GM12878 (cell line): ENCODE measurements around the gene TOR1A.

Experiments used
- CHD2 ChIP-seq: IDR thresholded peaks from 2 replicates; pipeline ENCODE4 v1.6.1; 2011; ENCODE audit warnings: low read depth, low read length, improper control_type of control experiment, borderline replicate concordance
- E2F4 ChIP-seq: IDR thresholded peaks from 2 replicates; pipeline ENCODE4 v1.6.1; 2012; ENCODE audit warnings: low read depth, low read length, improper control_type of control experiment
- EP300 ChIP-seq, 2 experiments: fragments of 150-350 bp in 1 of 2; IDR thresholded peaks; 2 replicates each; pipeline ENCODE4 v1.6.1; 2011 to 2012; ENCODE audit warnings: low read depth in 2 of 2, low read length in 2 of 2, borderline replicate concordance in 1 of 2, improper control_type of control experiment in 1 of 2, inconsistent platforms in 1 of 2; ENCODE audit not compliant: control insufficient read depth in 1 of 2
- FOXM1 ChIP-seq: IDR thresholded peaks from 2 replicates; pipeline ENCODE4 v1.6.1; 2012; ENCODE audit warnings: low read depth, mild to moderate bottlenecking, inconsistent platforms, low read length, moderate library complexity
- HDAC6 ChIP-seq: fragments of 200-600 bp; sonication (generic); IDR thresholded peaks from one replicate; pipeline ENCODE4 v1.8.0; 2017; ENCODE audit warnings: antibody characterized with exemption; ENCODE audit not compliant: unreplicated experiment
- NR2F1 ChIP-seq: fragments of 450-650 bp; conservative IDR thresholded peaks from 2 replicates; pipeline ENCODE4 v1.6.1; 2017; ENCODE audit warnings: mild to moderate bottlenecking
- POLR2A ChIP-seq: IDR thresholded peaks from 2 replicates; pipeline ENCODE4 v1.6.1; 2011; ENCODE audit warnings: low read depth, mild to moderate bottlenecking, low read length
- POLR2AphosphoS2 ChIP-seq: IDR thresholded peaks from 2 replicates; pipeline ENCODE4 v1.6.1; 2011; ENCODE audit warnings: low read depth, mild to moderate bottlenecking, low read length, improper control_type of control experiment, moderate library complexity
- USF1 ChIP-seq: IDR thresholded peaks from 2 replicates; pipeline ENCODE4 v1.6.1; 2011; ENCODE audit warnings: borderline replicate concordance, low read depth, mild to moderate bottlenecking, moderate library complexity, mixed read lengths, low read length; ENCODE audit not compliant: insufficient read depth; ENCODE audit errors: extremely low read length
- ZNF274 ChIP-seq: IDR thresholded peaks from one replicate; pipeline ENCODE4 v1.8.0; 2011; ENCODE audit not compliant: insufficient read length, insufficient read depth
- ZNF384 ChIP-seq: IDR thresholded peaks from 2 replicates; pipeline ENCODE4 v1.6.1; 2012; ENCODE audit warnings: low read depth, mild to moderate bottlenecking, low read length, improper control_type of control experiment, borderline replicate concordance
- TF ChIP-seq, protein P1 (sequence below), 3 experiments: IDR thresholded peaks in 2 of 3; conservative IDR thresholded peaks in 1 of 3; 2 replicates each; pipeline ENCODE4 v1.5.1; 2011; ENCODE audit warnings: low read depth in 3 of 3, low read length in 3 of 3, mild to moderate bottlenecking in 3 of 3, control low read depth in 2 of 3, moderate library complexity in 2 of 3, inconsistent platforms in 1 of 3, mixed read lengths in 1 of 3; ENCODE audit not compliant: control insufficient read depth in 2 of 3, insufficient read depth in 1 of 3; ENCODE audit errors: extremely low read depth in 1 of 3

GRCh38 chr9:129806061-129806460, 17.9 kb downstream of the TOR1A start:
- no peak for TF ChIP-seq HDAC6
- no peak for TF ChIP-seq POLR2AphosphoS2
- TF ChIP-seq FOXM1 = no peak
- TF ChIP-seq, protein P1, sequence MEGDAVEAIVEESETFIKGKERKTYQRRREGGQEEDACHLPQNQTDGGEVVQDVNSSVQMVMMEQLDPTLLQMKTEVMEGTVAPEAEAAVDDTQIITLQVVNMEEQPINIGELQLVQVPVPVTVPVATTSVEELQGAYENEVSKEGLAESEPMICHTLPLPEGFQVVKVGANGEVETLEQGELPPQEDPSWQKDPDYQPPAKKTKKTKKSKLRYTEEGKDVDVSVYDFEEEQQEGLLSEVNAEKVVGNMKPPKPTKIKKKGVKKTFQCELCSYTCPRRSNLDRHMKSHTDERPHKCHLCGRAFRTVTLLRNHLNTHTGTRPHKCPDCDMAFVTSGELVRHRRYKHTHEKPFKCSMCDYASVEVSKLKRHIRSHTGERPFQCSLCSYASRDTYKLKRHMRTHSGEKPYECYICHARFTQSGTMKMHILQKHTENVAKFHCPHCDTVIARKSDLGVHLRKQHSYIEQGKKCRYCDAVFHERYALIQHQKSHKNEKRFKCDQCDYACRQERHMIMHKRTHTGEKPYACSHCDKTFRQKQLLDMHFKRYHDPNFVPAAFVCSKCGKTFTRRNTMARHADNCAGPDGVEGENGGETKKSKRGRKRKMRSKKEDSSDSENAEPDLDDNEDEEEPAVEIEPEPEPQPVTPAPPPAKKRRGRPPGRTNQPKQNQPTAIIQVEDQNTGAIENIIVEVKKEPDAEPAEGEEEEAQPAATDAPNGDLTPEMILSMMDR (IDR thresholded peaks at IDR 0.05 in 2 of 3, conservative IDR thresholded peaks at IDR 0.05 in 1 of 3; ENCODE audit: control insufficient read depth in 2 of 3, extremely low read depth in 1 of 3, insufficient read depth in 1 of 3, low read depth in 3 of 3, low read length in 3 of 3) = no peak
- TF ChIP-seq EP300 (IDR thresholded peaks at IDR 0.05; ENCODE audit: borderline replicate concordance in 1 of 2, control insufficient read depth in 1 of 2, low read depth in 2 of 2, low read length in 2 of 2) = no peak
- TF ChIP-seq USF1 = no peak
- no peak for TF ChIP-seq NR2F1
- no peak for TF ChIP-seq ZNF384
- TF ChIP-seq CHD2 = no peak
- TF ChIP-seq E2F4 = no peak
- no peak for TF ChIP-seq POLR2A
- TF ChIP-seq ZNF274 = no peak
